ENCODE data around the gene S100A8. TPM values are rescaled to one million over a fixed set of nuclear protein-coding genes. Genes with fewer than 3 reads are reported as not detected.

Gene S100A8
- total and polyA plus RNA-seq, 4 donors: 48.2 to 218 (median 134) TPM

GRCh38 chr1:153389973-153390879 lies 647 bp downstream of the S100A8 start:
- Histone ChIP-seq H3K36me3 (ENCODE audit: control insufficient read depth in 1 of 2, insufficient read depth in 2 of 2, low read length in 1 of 2) (no peaks in the 10 kb centered on the region), H3K4me3 (ENCODE audit: low read length in 2 of 2) (no peak overlapping the region), H3K4me1 (ENCODE audit: control insufficient read depth in 1 of 2, insufficient read depth in 2 of 2, low read length in 2 of 2) (no peaks in the 10 kb centered on the region), H3K9me3 (ENCODE audit: control insufficient read depth, low read length) (no peaks in the 10 kb centered on the region), H3K27ac (ENCODE audit: low read depth in 1 of 2, low read length in 2 of 2) (no peak overlapping the region), H3K27me3 (ENCODE audit: control insufficient read depth in 1 of 2, insufficient read depth in 2 of 2, low read length in 1 of 2) (no peaks in the 10 kb centered on the region)
- intact Hi-C loops (cut with DNase I): no loop called here
- ATAC-seq (ENCODE audit: low FRiP score) (no peak), DNase-seq (no peak)
- 77 to 81% methylated on average over 17 of the region's 17 CpGs for WGBS, 2 donors

GRCh38 chr1:153389401-153389800 lies 1.5 kb downstream of the S100A8 start:
- Histone ChIP-seq H3K4me1 (ENCODE audit: control insufficient read depth in 1 of 2, insufficient read depth in 2 of 2, low read length in 2 of 2) (no peaks in the 10 kb centered on the region), H3K9me3 (ENCODE audit: control insufficient read depth, low read length) (no peaks in the 10 kb centered on the region), H3K4me3 (ENCODE audit: low read length in 2 of 2) (no peak overlapping the region), H3K27ac (ENCODE audit: low read depth in 1 of 2, low read length in 2 of 2) (no peak overlapping the region), H3K27me3 (ENCODE audit: control insufficient read depth in 1 of 2, insufficient read depth in 2 of 2, low read length in 1 of 2) (no peaks in the 10 kb centered on the region), H3K36me3 (ENCODE audit: control insufficient read depth in 1 of 2, insufficient read depth in 2 of 2, low read length in 1 of 2) (no peaks in the 10 kb centered on the region)
- ATAC-seq (ENCODE audit: low FRiP score) (no peak), DNase-seq (no peak)
- intact Hi-C loops (cut with DNase I): no loop called here
- 85 to 89% methylated on average over 1 of the region's 1 CpG for WGBS, 2 donors

GRCh38 chr1:153387785-153388184 lies 3.1 kb downstream of the S100A8 start:
- H3K36me3 ChIP-seq (ENCODE audit: control insufficient read depth in 1 of 2, insufficient read depth in 2 of 2, low read length in 1 of 2): no peaks in the 10 kb centered on the region
- H3K4me1 ChIP-seq (ENCODE audit: control insufficient read depth in 1 of 2, insufficient read depth in 2 of 2, low read length in 2 of 2): no peaks in the 10 kb centered on the region
- no peaks in the 10 kb centered on the region for H3K9me3 ChIP-seq (ENCODE audit: control insufficient read depth, low read length)
- no peak overlapping the region for H3K27ac ChIP-seq (ENCODE audit: low read depth in 1 of 2, low read length in 2 of 2)
- WGBS, 2 donors: 83 to 94% methylated on average over 4 of the region's 4 CpGs
- no peaks in the 10 kb centered on the region for H3K27me3 ChIP-seq (ENCODE audit: control insufficient read depth in 1 of 2, insufficient read depth in 2 of 2, low read length in 1 of 2)
- H3K4me3 ChIP-seq (ENCODE audit: low read length in 2 of 2): no peak overlapping the region
- intact Hi-C loops (cut with DNase I): no loop called here
- DNase-seq: no peak
- ATAC-seq (ENCODE audit: low FRiP score): no peak

- ATAC-seq (ENCODE audit: low FRiP score): no peak
- H3K27ac ChIP-seq (ENCODE audit: low read depth in 1 of 2, low read length in 2 of 2): no peak overlapping the region
Measured at GRCh38 chr1:153387001-153387400, 3.9 kb downstream of the S100A8 start.

GRCh38 chr1:153386500-153386901 lies 4.4 kb downstream of the S100A8 start:
- Histone ChIP-seq H3K36me3 (ENCODE audit: control insufficient read depth in 1 of 2, insufficient read depth in 2 of 2, low read length in 1 of 2) (no peaks in the 10 kb centered on the region), H3K9me3 (ENCODE audit: control insufficient read depth, low read length) (no peaks in the 10 kb centered on the region), H3K27me3 (ENCODE audit: control insufficient read depth in 1 of 2, insufficient read depth in 2 of 2, low read length in 1 of 2) (no peaks in the 10 kb centered on the region), H3K4me1 (ENCODE audit: control insufficient read depth in 1 of 2, insufficient read depth in 2 of 2, low read length in 2 of 2) (no peaks in the 10 kb centered on the region), H3K4me3 (ENCODE audit: low read length in 2 of 2) (no peak overlapping the region), H3K27ac (ENCODE audit: low read depth in 1 of 2, low read length in 2 of 2) (no peak overlapping the region)
- intact Hi-C loops (cut with DNase I): no loop called here
- DNase-seq (peak in 1 of 2 donors; percentile 81), ATAC-seq (ENCODE audit: low FRiP score) (no peak)
- WGBS, 2 donors: 80 to 86% methylated on average over 5 of the region's 5 CpGs

More at GRCh38 chr1:153387001-153387400, 3.9 kb downstream of the S100A8 start:
- 89 to 96% methylated on average over 4 of the region's 4 CpGs for WGBS, 2 donors
- Histone ChIP-seq H3K4me1 (ENCODE audit: control insufficient read depth in 1 of 2, insufficient read depth in 2 of 2, low read length in 2 of 2) (no peaks in the 10 kb centered on the region), H3K4me3 (ENCODE audit: low read length in 2 of 2) (no peak overlapping the region), H3K27me3 (ENCODE audit: control insufficient read depth in 1 of 2, insufficient read depth in 2 of 2, low read length in 1 of 2) (no peaks in the 10 kb centered on the region), H3K36me3 (ENCODE audit: control insufficient read depth in 1 of 2, insufficient read depth in 2 of 2, low read length in 1 of 2) (no peaks in the 10 kb centered on the region), H3K9me3 (ENCODE audit: control insufficient read depth, low read length) (no peaks in the 10 kb centered on the region)
- DNase-seq: no peak
- intact Hi-C loops (cut with DNase I): no loop called here

GRCh38 chr1:153384958-153385580 lies 5.8 kb downstream of the S100A8 start:
- Histone ChIP-seq H3K4me3 (ENCODE audit: low read length in 2 of 2) (no peak overlapping the region), H3K36me3 (ENCODE audit: control insufficient read depth in 1 of 2, insufficient read depth in 2 of 2, low read length in 1 of 2) (no peaks in the 10 kb centered on the region), H3K27me3 (ENCODE audit: control insufficient read depth in 1 of 2, insufficient read depth in 2 of 2, low read length in 1 of 2) (no peaks in the 10 kb centered on the region), H3K4me1 (ENCODE audit: control insufficient read depth in 1 of 2, insufficient read depth in 2 of 2, low read length in 2 of 2) (no peaks in the 10 kb centered on the region), H3K9me3 (ENCODE audit: control insufficient read depth, low read length) (peaks cover 1% of the 10 kb centered on the region), H3K27ac (ENCODE audit: low read depth in 1 of 2, low read length in 2 of 2) (no peak overlapping the region)
- ATAC-seq (ENCODE audit: low FRiP score): no peak
- no peak for DNase-seq
- 75 to 77% methylated on average over 4 of the region's 4 CpGs for WGBS, 2 donors
- intact Hi-C loops (cut with DNase I): no loop called here

GRCh38 chr1:153380711-153381110 lies 10.2 kb downstream of the S100A8 start:
- intact Hi-C loops (cut with DNase I): no loop called here
- H3K36me3 ChIP-seq (ENCODE audit: control insufficient read depth in 1 of 2, insufficient read depth in 2 of 2, low read length in 1 of 2): no peaks in the 10 kb centered on the region
- H3K4me1 ChIP-seq (ENCODE audit: control insufficient read depth in 1 of 2, insufficient read depth in 2 of 2, low read length in 2 of 2): no peaks in the 10 kb centered on the region
- no peak for DNase-seq
- H3K27me3 ChIP-seq (ENCODE audit: control insufficient read depth in 1 of 2, insufficient read depth in 2 of 2, low read length in 1 of 2): no peaks in the 10 kb centered on the region
- no peak for ATAC-seq (ENCODE audit: low FRiP score)
- peaks cover 1% of the 10 kb centered on the region for H3K9me3 ChIP-seq (ENCODE audit: control insufficient read depth, low read length)
- no peak overlapping the region for H3K4me3 ChIP-seq (ENCODE audit: low read length in 2 of 2)
- 89 to 92% methylated on average over 23 of the region's 23 CpGs for WGBS, 2 donors
- H3K27ac ChIP-seq (ENCODE audit: low read depth in 1 of 2, low read length in 2 of 2): no peak overlapping the region

GRCh38 chr1:153379591-153379990 lies 11.3 kb downstream of the S100A8 start:
- ATAC-seq (ENCODE audit: low FRiP score) (no peak), DNase-seq (no peak)
- no peaks in the 10 kb centered on the region for H3K4me1 ChIP-seq (ENCODE audit: control insufficient read depth in 1 of 2, insufficient read depth in 2 of 2, low read length in 2 of 2)
- no peaks in the 10 kb centered on the region for H3K36me3 ChIP-seq (ENCODE audit: control insufficient read depth in 1 of 2, insufficient read depth in 2 of 2, low read length in 1 of 2)
- no peak overlapping the region for H3K4me3 ChIP-seq (ENCODE audit: low read length in 2 of 2)
- no peaks in the 10 kb centered on the region for H3K27me3 ChIP-seq (ENCODE audit: control insufficient read depth in 1 of 2, insufficient read depth in 2 of 2, low read length in 1 of 2)
- H3K9me3 ChIP-seq (ENCODE audit: control insufficient read depth, low read length): peaks cover 1% of the 10 kb centered on the region
- intact Hi-C loops (cut with DNase I): no loop called here
- no peak overlapping the region for H3K27ac ChIP-seq (ENCODE audit: low read depth in 1 of 2, low read length in 2 of 2)
- WGBS, 2 donors: 86 to 88% methylated on average over 10 of the region's 10 CpGs

GRCh38 chr1:153375511-153375910 lies 15.4 kb downstream of the S100A8 start, which contains the start of gene S100A12:
TSS of gene S100A12 (minus strand) at chr1:153375621. CDS start at chr1:153374592, 1,029 bp downstream.
- DNase-seq (no peak), ATAC-seq (ENCODE audit: low FRiP score) (no peak)
- Histone ChIP-seq H3K27ac (ENCODE audit: low read depth in 1 of 2, low read length in 2 of 2) (no peak within 1 kb of the TSS), H3K4me3 (ENCODE audit: low read length in 2 of 2) (no peak within 1 kb of the TSS), H3K27me3 (ENCODE audit: control insufficient read depth in 1 of 2, insufficient read depth in 2 of 2, low read length in 1 of 2) (no peaks in the 10 kb centered on the region), H3K9me3 (ENCODE audit: control insufficient read depth, low read length) (no peaks in the 10 kb centered on the region), H3K4me1 (ENCODE audit: control insufficient read depth in 1 of 2, insufficient read depth in 2 of 2, low read length in 2 of 2) (no peaks in the 10 kb centered on the region), H3K36me3 (ENCODE audit: control insufficient read depth in 1 of 2, insufficient read depth in 2 of 2, low read length in 1 of 2) (no peaks in the 10 kb centered on the region)
- 85 to 89% methylated on average over 1 of the region's 1 CpG for WGBS, 2 donors
- intact Hi-C loops (cut with DNase I): no loop called here

Data from aorta (tissue), 5 donors.